NT2/D1 (cell line): ENCODE results near the gene PTGIR.

ENCODE experiments used
- YY1 ChIP-seq: IDR thresholded peaks from 2 replicates; pipeline ENCODE4 v1.6.1; 2011; ENCODE audit not compliant: insufficient read length, insufficient read depth
- ZNF274 ChIP-seq: IDR thresholded peaks from 2 replicates; pipeline ENCODE4 v1.6.1; 2011; ENCODE audit warnings: mild to moderate bottlenecking, low read depth, low read length

DNA sequence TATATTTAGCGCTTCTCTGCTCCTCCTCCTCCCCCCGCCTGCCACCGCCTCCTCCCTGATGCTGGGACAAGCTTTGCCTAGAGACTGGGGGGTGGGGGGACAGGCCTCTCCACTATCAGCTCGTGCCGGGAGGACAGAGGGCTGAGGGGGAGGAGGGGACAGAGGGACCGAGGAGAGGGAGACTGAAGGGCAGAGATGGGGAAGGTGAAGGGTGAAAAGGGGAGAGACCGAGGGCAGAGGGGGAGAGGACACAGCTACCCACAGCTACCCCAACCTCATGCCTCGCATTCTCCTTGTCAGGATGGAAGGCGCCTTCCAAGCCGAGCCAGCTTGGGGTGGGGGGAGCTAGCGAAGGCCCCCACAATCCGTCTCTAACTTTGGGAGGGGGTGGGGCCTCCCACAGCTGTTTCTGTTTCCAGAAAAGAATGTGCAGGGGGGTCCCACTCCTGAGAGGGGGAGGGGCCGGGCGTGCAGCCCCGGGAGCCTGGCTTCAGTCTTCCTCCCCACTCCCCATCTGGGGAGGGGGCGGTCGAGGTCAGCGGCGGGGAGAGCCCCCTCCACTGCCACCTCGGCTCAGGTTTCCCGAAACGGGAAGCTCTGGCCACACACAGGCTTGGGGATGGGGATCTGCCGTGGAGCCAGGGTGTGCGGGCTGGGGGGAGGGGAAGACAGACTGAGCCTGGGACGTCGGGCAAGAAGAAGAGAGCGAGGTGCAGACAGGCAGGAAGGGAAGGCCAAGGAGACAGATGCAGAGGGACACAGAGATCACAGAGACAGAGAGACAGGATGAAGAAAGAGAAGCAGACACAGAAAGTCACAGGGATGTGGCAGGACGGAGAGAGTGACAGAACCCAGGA lies 34.5 kb upstream of the PTGIR start:
- TF ChIP-seq ZNF274 (no peak), YY1 (no peak)
